HG02642 (cell line): ENCODE results near the gene METAP2.
A peak's percentile ranks its signal among the peaks of the same experiment; 100 is the strongest.
"Not testable (repeated sequence)": the region's sequence is repeated elsewhere in the genome, so short reads cannot be mapped to it uniquely, and the experiment has no call there.

Experiments
- ATAC-seq: cut with Tn5 transposase; IDR thresholded peaks from one replicate; pipeline ENCODE4 v1.9.1; 2021; ENCODE audit warnings: mild to moderate bottlenecking; ENCODE audit not compliant: unreplicated experiment, poor library complexity

Gene METAP2

GRCh38 chr12:95462081-95462480 lies 11.9 kb upstream of the METAP2 start:
- no peak for ATAC-seq

GRCh38 chr12:95462551-95462950 lies 11.4 kb upstream of the METAP2 start:
- no peak for ATAC-seq

GRCh38 chr12:95463050-95463449 lies 10.9 kb upstream of the METAP2 start:
- no peak for ATAC-seq

- ATAC-seq = not testable (repeated sequence)
These were observed 10.2 kb upstream of the METAP2 start for GRCh38 chr12:95463776-95464175.

GRCh38 chr12:95465275-95465674 lies 8.7 kb upstream of the METAP2 start:
- ATAC-seq = no peak

GRCh38 chr12:95470300-95470699 lies 3.7 kb upstream of the METAP2 start:
- no peak for ATAC-seq

GRCh38 chr12:95473231-95473883 lies 595 bp upstream of the METAP2 start:
- ATAC-seq = peak; percentile 36

GRCh38 chr12:95474660-95474958 lies 657 bp downstream of the METAP2 start:
- no peak for ATAC-seq

- no peak for ATAC-seq
These were observed 6.3 kb downstream of the METAP2 start for GRCh38 chr12:95480230-95480629.

GRCh38 chr12:95481072-95481471 lies 7.1 kb downstream of the METAP2 start:
- ATAC-seq = no peak

GRCh38 chr12:95481888-95482287 lies 7.9 kb downstream of the METAP2 start:
- no peak for ATAC-seq

GRCh38 chr12:95482564-95482963 lies 8.6 kb downstream of the METAP2 start:
- not testable (repeated sequence) for ATAC-seq

GRCh38 chr12:95484524-95484923 lies 10.6 kb downstream of the METAP2 start:
- no peak for ATAC-seq

- no peak for ATAC-seq
These were observed 13.1 kb downstream of the METAP2 start for GRCh38 chr12:95487024-95487423.

GRCh38 chr12:95492462-95492861 lies 18.5 kb downstream of the METAP2 start:
- ATAC-seq = no peak

- no peak for ATAC-seq
These were observed 20.9 kb downstream of the METAP2 start for GRCh38 chr12:95494888-95495287.

GRCh38 chr12:95495433-95495832 lies 21.5 kb downstream of the METAP2 start:
- no peak for ATAC-seq

- ATAC-seq = no peak
These were observed 23.1 kb downstream of the METAP2 start for GRCh38 chr12:95497031-95497430.

GRCh38 chr12:95498968-95499367 lies 25.0 kb downstream of the METAP2 start:
- ATAC-seq = no peak

GRCh38 chr12:95499772-95500171 lies 25.8 kb downstream of the METAP2 start:
- no peak for ATAC-seq

GRCh38 chr12:95504140-95504539 lies 30.2 kb downstream of the METAP2 start:
- no peak for ATAC-seq

- no peak for ATAC-seq
These were observed 31.1 kb downstream of the METAP2 start for GRCh38 chr12:95505039-95505438.
